B cell (primary cell): ENCODE results near the gene SARS2. TPM values are rescaled to one million over a fixed set of nuclear protein-coding genes. Genes with fewer than 3 reads are reported as not detected.
A peak's percentile ranks its signal among the peaks of the same experiment; 100 is the strongest.

Experiments used
- ATAC-seq: fragments of 200-7000 bp; cut with Tn5 transposase; one replicate; pipeline ENCODE4 v1.10.0; 2021; ENCODE audit warnings: low read depth, mild to moderate bottlenecking, moderate number of reproducible peaks, moderate library complexity
- CTCF ChIA-PET: fragments of 350-600 bp; sonication (Branson Sonifier 250); formaldehyde crosslinking; loops from one replicate; lab custom pipeline; 2021; ENCODE audit warnings: antibody characterized with exemption, inconsistent platforms; lab: Charles Lee
- POLR2A ChIA-PET: fragments of 350-600 bp; sonication (Branson Sonifier 250); formaldehyde crosslinking; loops from one replicate; lab custom pipeline; 2021; ENCODE audit warnings: antibody characterized with exemption; lab: Charles Lee
- DNase-seq: peaks from one replicate; pipeline ENCODE4 v3.0.0; 2013
- H2AFZ ChIP-seq: 2 replicates; pipeline ENCODE4 v1.6.1; 2012; ENCODE audit warnings: mild to moderate bottlenecking, low read depth, low read length; ENCODE audit not compliant: insufficient read depth, poor library complexity, severe bottlenecking
- H3K27ac ChIP-seq, 2 donors: 1 replicate in 1 of 2; 2 replicates in 1 of 2; pipeline ENCODE4 v1.5.1; 2012 to 2013; ENCODE audit warnings: low read length in 2 of 2, mild to moderate bottlenecking in 2 of 2, moderate library complexity in 1 of 2
- H3K27me3 ChIP-seq, 4 experiments: fragments of 200-600 bp in 1 of 4; sonication (generic) in 1 of 4; replicated peaks in 1 of 4; 1 replicate in 2 of 4; 2 replicates in 2 of 4; pipeline versions ENCODE4 v1.6.1 to v1.7.0; 2013 to 2016; ENCODE audit warnings: low read length in 3 of 4, mild to moderate bottlenecking in 2 of 4, mixed read lengths in 1 of 4, moderate library complexity in 1 of 4; ENCODE audit not compliant: insufficient read depth in 4 of 4, control insufficient read depth in 3 of 4; ENCODE audit errors: control extremely low read depth in 1 of 4
- H3K36me3 ChIP-seq, 2 experiments: replicated peaks in 1 of 2; 1 replicate in 1 of 2; 2 replicates in 1 of 2; pipeline versions ENCODE4 v1.6.1 to v1.7.1; 2013; ENCODE audit warnings: low read length in 1 of 2; ENCODE audit not compliant: insufficient read depth in 2 of 2, control insufficient read depth in 1 of 2; ENCODE audit errors: control extremely low read depth in 1 of 2, extremely low read depth in 1 of 2
- H3K4me1 ChIP-seq, 2 donors: fragments of 200-600 bp in 1 of 2; sonication (generic) in 1 of 2; 1 replicate in 1 of 2; 2 replicates in 1 of 2; pipeline versions ENCODE4 v1.5.1 to v1.6.1; 2013 to 2017; ENCODE audit warnings: low read length in 2 of 2; ENCODE audit not compliant: control insufficient read depth in 2 of 2, insufficient read depth in 2 of 2
- H3K4me2 ChIP-seq: replicated peaks from 2 replicates; pipeline ENCODE3; 2012; ENCODE audit warnings: mild to moderate bottlenecking, low read depth, low read length; ENCODE audit not compliant: poor library complexity, severe bottlenecking
- H3K4me3 ChIP-seq, 5 experiments: fragments of 200-600 bp in 1 of 5; sonication (generic) in 1 of 5; 1 replicate in 3 of 5; 2 replicates in 2 of 5; pipeline versions ENCODE4 v1.5.1 to v1.7.0; 2011 to 2016; ENCODE audit warnings: low read length in 4 of 5, mild to moderate bottlenecking in 4 of 5, low read depth in 2 of 5, control low read depth in 1 of 5, moderate library complexity in 1 of 5; ENCODE audit not compliant: insufficient read depth in 1 of 5; ENCODE audit errors: control extremely low read depth in 1 of 5, extremely low read depth in 1 of 5
- H3K79me2 ChIP-seq: fragments of 200-600 bp; sonication (generic); one replicate; pipeline ENCODE4 v1.6.0; 2016; ENCODE audit warnings: low read length; ENCODE audit not compliant: control insufficient read depth, insufficient read depth
- H3K9ac ChIP-seq: fragments of 200-600 bp; sonication (generic); 2 replicates; pipeline ENCODE4 v1.6.1; 2017; ENCODE audit warnings: mild to moderate bottlenecking, low read length, moderate library complexity
- H3K9me3 ChIP-seq, 3 donors: one replicate each; pipeline versions ENCODE4 v1.6.1 to v1.7.1; 2013; ENCODE audit warnings: low read length in 2 of 3; ENCODE audit not compliant: control insufficient read depth in 2 of 3, insufficient read depth in 1 of 3; ENCODE audit errors: control extremely low read depth in 1 of 3
- H4K20me1 ChIP-seq: 2 replicates; pipeline ENCODE4 v1.6.0; 2012; ENCODE audit warnings: mild to moderate bottlenecking, low read length; ENCODE audit not compliant: insufficient read depth, control insufficient read depth, poor library complexity, severe bottlenecking
- H3K27ac Mint-ChIP-seq: one replicate; pipeline ENCODE4 v1.8.0; 2021; ENCODE audit warnings: mixed read lengths
- H3K27me3 Mint-ChIP-seq: one replicate; pipeline ENCODE4 v1.8.0; 2021; ENCODE audit warnings: mixed read lengths
- H3K4me1 Mint-ChIP-seq: one replicate; pipeline ENCODE4 v1.8.0; 2021; ENCODE audit warnings: mixed read lengths
- H3K4me3 Mint-ChIP-seq: one replicate; pipeline ENCODE4 v1.8.0; 2021; ENCODE audit warnings: mixed read lengths
- H3K9me3 Mint-ChIP-seq: one replicate; pipeline ENCODE4 v1.8.0; 2022; ENCODE audit warnings: mixed read lengths; ENCODE audit not compliant: insufficient read depth
- CTCF ChIP-seq: fragments of 200-600 bp; IDR thresholded peaks from one replicate; pipeline ENCODE4 v1.8.0; 2022; ENCODE audit warnings: antibody characterized with exemption, mild to moderate bottlenecking
- EZH2 ChIP-seq: IDR thresholded peaks from 2 replicates; pipeline ENCODE4 v1.6.1; 2012; ENCODE audit warnings: borderline replicate concordance, low read depth, mild to moderate bottlenecking, moderate library complexity, low read length; ENCODE audit not compliant: insufficient read depth, poor library complexity, severe bottlenecking
- WGBS: methylation state at CpG from one replicate; pipeline ENCODE4 v1.1.5; 2013; ENCODE audit warnings: missing lambda C conversion rate; ENCODE audit not compliant: insufficient coverage; 5-methylcytosine and 5-hydroxymethylcytosine counted together
- intact Hi-C: fragments of 100-400 bp; cut with micrococcal nuclease; formaldehyde crosslinking; loops from one replicate; pipeline ENCODE4 v1.10.0; 2022
- polyA minus RNA-seq: library from RNA; depleted of rRNA, polyadenylated mRNA; stranded (reverse); fragments of >200 nt; gene quantifications from 2 replicates; pipeline ENCODE4 v1.2.3, GENCODE V29; 2012
- polyA plus RNA-seq: library from polyadenylated mRNA; depleted of rRNA; stranded (reverse); fragments of >200 nt; gene quantifications from 2 replicates; pipeline ENCODE4 v1.2.3, GENCODE V29; 2012
- total RNA-seq, 2 donors: library from RNA; stranded (reverse); fragments of 120-200 nt in 1 of 2; gene quantifications; 1 replicate in 1 of 2; 2 replicates in 1 of 2; pipeline versions ENCODE4 v1.2.3 to v1.2.4, GENCODE V29; 2013 to 2022

The SARS2 gene
- 32.0 and 38.1 TPM in 2 replicates for total RNA-seq
- total RNA-seq (2013): 13.4 TPM
- 61.3 and 65.9 TPM in 2 replicates for polyA plus RNA-seq
- 16.5 and 28.9 TPM in 2 replicates for polyA minus RNA-seq

- Mint-ChIP-seq H3K4me1 (peaks cover 26% of the 10 kb centered on the region), H3K4me3 (peak within 1 kb of the TSS; percentile 99), H3K27me3 (no peaks in the 10 kb centered on the region), H3K27ac (peak within 1 kb of the TSS; percentile 99), H3K9me3 (peaks cover 3% of the 10 kb centered on the region)
- Histone ChIP-seq H3K9ac (peak within 1 kb of the TSS; percentile 93), H3K4me3 (peak within 1 kb of the TSS; percentile 79 to 93 (median 91)), H2AFZ (peak within 1 kb of the TSS; percentile 81), H3K36me3 (peaks cover 0 to 27% of the 10 kb centered on the region in 2 experiments), H3K27me3 (no peaks in the 10 kb centered on the region), H3K9me3 (peaks cover 0 to 6% (median 0%) of the 10 kb centered on the region in 3 donors), H3K4me2 (peak within 1 kb of the TSS; percentile 97), H3K79me2 (peaks cover 36% of the 10 kb centered on the region), H3K4me1 (peaks cover 19 to 28% of the 10 kb centered on the region in 2 donors), H3K27ac (peak within 1 kb of the TSS; percentile 84 to 91), H4K20me1 (peaks cover 5% of the 10 kb centered on the region)
- WGBS: under 1% methylated on average over 47 of the region's 49 CpGs
- ChIA-PET CTCF (interaction anchor here (0.7 to 5.6 kb wide), 39 partner anchors 27 to 1276 kb away, joined by 3 to 55 read pairs (median 4); partner anchors contain the start of genes ACTN4, ECH1, EIF3K and FAM98C), POLR2A (interaction anchor here (0.5 to 2.4 kb wide), 9 partner anchors 30 to 527 kb away, joined by 3 to 17 read pairs (median 4); partner anchors contain the start of genes ACTN4, FAM98C, MAP4K1 and NFKBIB)
- DNase-seq (no peak), ATAC-seq (peak; percentile 69)
- intact Hi-C loops: loop anchor here (1.0 to 2.0 kb wide), 12 partner anchors 31 to 666 kb away; partner anchors contain the start of genes ACTN4, FAM98C, NFKBIB and SIRT2
- peak; percentile 100 for TF ChIP-seq CTCF
- TF ChIP-seq EZH2: no peak
Observed at GRCh38 chr19:38929929-38930775, at the start of gene SARS2. SARS2 (minus strand) TSS chr19:38930763; CDS start chr19:38930736, 27 bp downstream.

DNA sequence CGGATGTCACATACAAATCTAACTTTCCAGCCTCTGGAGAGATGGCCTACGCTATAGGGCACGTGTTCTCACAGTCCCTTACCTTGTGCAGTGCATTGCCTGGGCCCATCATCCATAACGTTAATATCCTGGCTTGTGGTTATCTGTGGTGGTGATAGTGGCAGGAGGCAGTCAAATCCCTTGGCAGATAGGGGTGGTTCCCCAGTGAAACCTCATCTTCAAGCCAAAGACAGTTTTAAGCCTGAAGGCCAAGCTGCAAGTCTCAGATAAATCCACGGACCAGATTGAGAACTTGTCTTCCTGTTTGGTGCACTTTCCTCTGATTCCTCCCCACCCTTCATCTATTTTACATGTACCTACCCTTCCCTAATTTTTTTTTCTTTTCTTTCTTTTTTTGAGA, 49.2 kb upstream of the SARS2 start:
- TF ChIP-seq CTCF: no peak
- TF ChIP-seq EZH2: no peak
- Histone ChIP-seq H4K20me1 (no peaks in the 10 kb centered on the region), H3K4me3 (no peak overlapping the region), H3K9ac (no peak overlapping the region), H3K27me3 (peaks cover 0 to 17% (median 10%) of the 10 kb centered on the region in 4 experiments), H3K79me2 (no peaks in the 10 kb centered on the region), H3K27ac (no peak overlapping the region), H2AFZ (no peak overlapping the region), H3K9me3 (peaks cover 0 to 29% (median 8%) of the 10 kb centered on the region in 3 donors), H3K4me2 (no peak overlapping the region), H3K4me1 (peaks cover 0 to 3% of the 10 kb centered on the region in 2 donors), H3K36me3 (no peaks in the 10 kb centered on the region)
- ATAC-seq: no peak
- ChIA-PET POLR2A (no interaction called here), CTCF (no interaction called here)
- intact Hi-C loops: no loop called here
- WGBS: 87% methylated on average over 4 of the region's 5 CpGs
- no peak overlapping the region for H3K27ac Mint-ChIP-seq
- no peak for DNase-seq
- peaks cover 5% of the 10 kb centered on the region for H3K9me3 Mint-ChIP-seq
- H3K4me1 Mint-ChIP-seq: peaks cover 11% of the 10 kb centered on the region
- no peak overlapping the region for H3K4me3 Mint-ChIP-seq
- H3K27me3 Mint-ChIP-seq: peaks cover 34% of the 10 kb centered on the region
